GM19463 (cell line): ENCODE data around the gene SGK1.
"Not testable (repeated sequence)": the region's sequence is repeated elsewhere in the genome, so short reads cannot be mapped to it uniquely, and the experiment has no call there.

Source experiments
- ATAC-seq: cut with Tn5 transposase; IDR thresholded peaks from one replicate; pipeline ENCODE4 v1.9.1; 2021; ENCODE audit warnings: mild to moderate bottlenecking, moderate library complexity; ENCODE audit not compliant: unreplicated experiment

Gene SGK1

DNA sequence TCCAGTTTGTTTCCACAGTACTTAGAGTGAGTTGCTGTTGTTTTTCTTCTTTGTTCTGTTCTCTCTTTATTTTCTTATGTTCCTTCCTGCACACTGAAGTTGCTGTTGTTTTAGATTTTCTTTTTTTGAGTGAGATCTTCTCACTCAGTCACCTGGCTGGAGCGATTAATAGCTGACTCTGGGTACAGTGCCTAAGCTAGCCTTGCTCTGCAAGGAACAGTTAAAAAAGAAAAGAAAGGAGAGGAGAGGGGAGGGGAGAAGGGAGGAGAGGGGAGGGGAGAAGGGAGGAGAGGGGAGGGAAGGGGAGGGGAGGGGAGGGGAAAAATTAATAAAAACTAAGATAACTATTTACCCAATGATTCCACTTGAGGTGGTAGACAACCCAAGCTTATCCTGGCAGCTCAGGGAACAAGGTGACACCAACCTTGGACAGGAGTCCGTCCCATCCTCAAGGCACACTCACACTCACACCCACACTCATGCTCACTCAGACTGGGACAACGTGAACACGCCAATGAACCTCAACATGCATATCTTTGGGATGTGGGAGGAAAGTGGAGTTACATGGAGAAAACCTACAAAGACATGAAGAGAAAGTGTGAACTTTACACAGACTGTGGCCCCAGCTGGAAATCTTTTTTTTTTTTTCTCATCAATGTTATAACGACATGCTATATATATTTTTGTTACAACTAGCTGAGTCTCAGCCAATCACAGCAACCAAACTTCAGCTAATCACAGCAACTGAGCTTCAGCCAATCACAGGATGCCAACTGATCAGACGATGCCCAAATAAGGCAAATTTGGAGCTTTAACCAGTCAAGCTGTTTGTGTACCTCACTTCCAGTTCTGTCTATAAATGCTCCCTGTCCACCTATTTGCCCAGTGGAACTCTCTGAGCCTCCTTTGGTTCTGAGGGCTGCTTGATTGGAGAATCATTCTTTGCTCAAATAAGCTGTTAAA lies 124.1 kb downstream of the SGK1 start:
- ATAC-seq, result no peak

DNA sequence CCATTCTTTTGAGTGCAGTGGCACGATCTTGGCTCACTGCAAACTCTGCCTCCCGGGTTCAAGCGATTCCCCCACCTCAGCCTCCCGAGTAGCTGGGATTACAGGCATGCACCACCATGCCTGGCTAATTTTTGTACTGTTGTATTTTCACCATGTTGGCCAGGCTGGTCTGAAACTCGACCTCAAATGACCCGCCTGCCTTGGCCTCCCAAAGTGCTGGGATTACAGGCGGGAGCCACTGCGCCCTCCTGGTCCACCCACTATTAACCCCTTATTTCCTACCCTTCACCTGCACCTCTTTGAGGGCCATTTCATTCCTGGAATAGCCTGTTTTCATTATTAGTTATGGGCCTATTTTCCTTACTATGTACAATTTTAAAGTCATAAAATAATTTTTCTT lies 125.3 kb downstream of the SGK1 start:
- not testable (repeated sequence) for ATAC-seq

DNA sequence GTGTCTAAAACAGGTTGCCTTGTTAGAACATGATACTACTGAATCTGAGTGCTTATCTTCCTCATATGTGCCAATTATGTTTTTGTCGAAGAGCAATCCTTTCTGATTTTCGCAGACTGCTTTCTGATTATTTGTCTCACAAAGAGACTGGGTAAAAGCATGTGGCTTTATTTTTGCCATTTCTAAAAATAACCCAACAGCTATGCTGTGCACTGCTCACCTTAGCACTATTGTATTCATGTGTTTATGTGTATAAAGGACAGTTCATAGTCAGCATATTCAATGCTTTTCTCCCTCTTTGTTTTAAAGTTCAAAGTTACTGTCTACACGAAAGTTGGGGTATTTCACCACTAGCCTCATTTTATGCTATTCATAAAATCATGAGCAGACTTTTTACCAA lies 127.0 kb downstream of the SGK1 start:
- no peak for ATAC-seq

DNA sequence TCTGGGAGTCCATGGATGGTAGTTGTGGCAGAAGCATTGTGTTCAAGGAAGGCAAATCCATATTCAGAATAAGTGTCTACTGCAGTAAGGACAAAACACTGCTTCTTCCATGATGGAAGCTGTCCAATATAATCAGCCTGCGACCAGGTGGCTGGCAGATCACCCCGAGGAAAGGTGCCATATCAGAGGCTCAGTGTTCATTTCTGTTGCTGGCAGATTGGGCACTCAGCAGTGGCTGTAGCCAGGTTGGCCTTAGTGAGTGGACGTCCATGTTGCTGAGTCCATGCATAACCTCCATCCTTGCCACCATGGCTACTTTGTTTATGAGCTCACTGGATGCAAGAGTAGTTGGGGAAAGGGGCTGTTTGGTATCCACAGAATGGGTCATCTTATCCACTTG lies 130.2 kb downstream of the SGK1 start:
- no peak for ATAC-seq

DNA sequence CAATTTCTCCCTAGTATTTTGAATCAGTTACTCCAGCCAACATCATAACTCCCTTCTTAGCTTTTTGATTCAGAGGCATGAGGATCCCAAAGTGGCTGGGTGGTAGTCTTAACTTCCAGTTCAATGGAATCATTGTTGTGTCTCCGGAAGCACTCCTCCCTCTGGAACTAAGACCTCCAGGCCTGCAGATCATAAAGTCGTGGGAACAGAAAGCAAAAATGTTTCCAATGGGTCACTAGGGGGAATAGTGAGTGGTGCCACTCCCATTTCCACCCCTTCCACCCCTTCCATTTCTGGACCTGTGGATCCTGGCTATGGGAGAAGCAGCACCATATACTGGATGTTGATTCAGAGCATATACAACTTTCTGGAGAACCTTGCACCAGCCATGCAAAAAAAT lies 130.8 kb downstream of the SGK1 start:
- no peak for ATAC-seq

DNA sequence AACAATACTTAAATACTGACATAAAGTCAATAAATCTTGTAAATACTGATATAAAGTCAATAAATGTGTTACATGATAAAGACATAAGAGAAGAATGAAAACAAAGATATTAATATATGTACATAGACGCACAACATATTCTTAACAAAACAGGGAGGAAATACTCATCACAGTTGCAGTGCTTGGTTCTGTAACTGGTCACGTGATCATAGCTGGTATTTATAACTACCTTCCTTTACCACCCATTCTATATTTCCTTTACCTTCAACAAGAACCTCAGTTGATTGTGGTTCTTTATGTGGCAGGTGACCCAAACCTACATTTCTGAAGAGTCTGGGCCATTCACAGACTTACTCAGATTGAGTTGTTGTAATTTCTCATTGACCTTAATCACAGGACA lies 131.6 kb downstream of the SGK1 start:
- no peak for ATAC-seq

DNA sequence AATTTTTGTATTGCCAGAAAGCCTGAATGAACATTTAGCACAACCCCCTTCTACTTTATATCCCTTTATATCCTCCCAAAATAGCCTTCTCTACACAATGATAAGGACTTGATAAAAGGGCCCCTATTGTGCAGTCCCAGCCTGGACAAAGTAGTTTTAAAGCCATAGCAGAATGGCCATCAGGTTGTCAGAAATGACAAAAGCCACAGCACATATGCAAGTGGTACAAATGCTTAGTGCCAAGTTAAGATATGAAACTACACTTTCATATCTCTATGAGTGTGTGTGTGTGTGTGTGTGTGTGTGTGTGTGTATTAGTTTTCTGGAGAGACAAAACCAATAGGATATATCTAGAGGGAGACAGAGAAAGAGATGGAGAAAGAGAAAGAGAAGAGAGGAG lies 132.6 kb downstream of the SGK1 start:
- no peak for ATAC-seq

DNA sequence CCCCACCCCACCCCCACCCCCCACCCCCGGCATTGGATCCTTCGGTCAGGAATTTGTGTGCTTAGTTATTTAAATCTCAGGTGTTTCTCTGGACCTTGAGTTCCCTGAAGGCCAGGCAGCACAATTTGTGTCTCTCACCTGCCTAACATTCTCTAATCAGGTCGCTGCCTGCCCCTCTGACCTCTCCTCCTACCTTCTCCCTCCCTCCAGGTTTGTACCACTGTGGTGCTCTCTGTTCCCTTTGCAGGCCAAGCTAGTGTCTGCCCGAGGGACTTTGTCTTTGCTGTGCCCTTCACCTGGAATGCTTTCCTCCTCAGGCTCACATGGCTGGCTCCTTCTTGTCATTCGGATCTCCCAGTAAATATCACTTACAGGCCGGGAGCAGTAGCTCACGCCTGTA lies 134.1 kb downstream of the SGK1 start:
- no peak for ATAC-seq

DNA sequence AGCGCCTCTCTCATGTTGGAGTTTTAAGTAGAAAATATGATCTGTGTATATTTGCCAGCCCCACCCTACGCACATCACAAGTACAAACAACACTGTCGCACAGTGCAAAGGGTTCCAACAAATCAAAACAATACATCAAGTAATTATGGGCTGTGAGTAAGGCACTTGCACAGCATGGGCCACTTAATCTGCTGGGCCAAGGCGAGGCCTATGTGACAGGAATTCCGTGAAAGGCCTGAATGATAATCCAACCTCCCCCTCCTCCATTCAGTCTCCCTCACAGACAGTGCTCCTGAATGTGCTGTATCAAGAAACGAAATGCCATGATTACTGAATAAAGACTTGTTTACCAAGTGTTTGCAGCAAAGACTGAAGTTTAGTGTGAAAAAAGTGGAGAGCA lies 135.4 kb downstream of the SGK1 start:
- no peak for ATAC-seq

DNA sequence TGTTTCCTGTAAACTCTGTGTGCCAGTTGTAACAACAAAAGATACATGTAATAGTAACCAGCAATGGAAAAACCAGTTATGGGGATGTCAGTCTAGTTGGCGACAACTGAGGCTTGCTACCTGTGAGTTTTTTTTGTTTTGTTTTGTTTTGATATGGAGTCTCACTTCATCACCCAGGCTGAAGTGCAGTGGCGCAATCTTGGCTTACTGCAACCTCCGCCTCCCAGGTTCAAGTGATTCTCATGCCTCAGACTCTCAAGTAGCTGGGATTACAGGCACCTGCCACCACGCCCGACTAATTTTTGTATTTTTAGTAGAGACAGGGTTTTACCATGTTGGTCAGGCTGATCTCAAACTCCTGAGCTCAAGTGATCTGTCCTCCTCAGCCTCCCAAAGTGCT lies 136.2 kb downstream of the SGK1 start:
- not testable (repeated sequence) for ATAC-seq

DNA sequence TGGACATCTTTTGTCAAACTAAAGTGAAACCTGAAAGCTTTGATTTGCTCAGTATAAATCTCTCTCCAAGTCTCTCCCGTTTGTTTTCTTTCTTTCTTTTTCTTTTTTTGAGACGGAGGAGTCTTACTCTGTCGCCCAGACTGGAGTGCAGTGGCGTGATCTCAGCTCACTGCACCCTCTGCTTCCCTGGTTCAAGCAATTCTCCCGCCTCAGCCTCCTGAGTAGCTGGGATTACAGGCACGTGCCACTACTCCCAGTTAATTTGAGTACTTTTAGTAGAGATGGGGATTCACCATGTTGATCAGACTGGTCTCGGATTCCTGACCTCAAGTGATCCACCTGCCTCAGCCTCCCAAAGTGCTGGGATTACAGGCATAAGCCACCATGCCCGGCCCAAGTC lies 136.7 kb downstream of the SGK1 start:
- ATAC-seq, result not testable (repeated sequence)

DNA sequence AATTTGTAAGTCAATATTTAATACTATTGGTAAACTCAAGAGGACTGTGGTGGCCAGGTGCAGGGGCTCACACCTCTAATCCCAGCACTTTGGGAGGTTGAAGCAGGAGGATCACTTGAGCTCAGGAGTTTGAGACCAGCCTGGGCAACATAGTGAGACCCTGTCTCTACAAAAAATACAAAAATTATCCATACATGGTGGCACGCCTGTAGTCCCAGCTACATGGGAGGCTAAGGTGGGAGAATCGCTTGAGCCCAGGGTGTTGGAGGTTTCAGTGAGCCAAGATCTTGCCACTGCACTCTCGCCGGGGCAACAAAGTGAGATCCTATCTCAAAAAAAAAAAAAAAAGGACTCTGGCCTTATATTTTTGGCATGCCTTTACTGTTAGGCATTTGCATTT lies 137.4 kb downstream of the SGK1 start:
- not testable (repeated sequence) for ATAC-seq

DNA sequence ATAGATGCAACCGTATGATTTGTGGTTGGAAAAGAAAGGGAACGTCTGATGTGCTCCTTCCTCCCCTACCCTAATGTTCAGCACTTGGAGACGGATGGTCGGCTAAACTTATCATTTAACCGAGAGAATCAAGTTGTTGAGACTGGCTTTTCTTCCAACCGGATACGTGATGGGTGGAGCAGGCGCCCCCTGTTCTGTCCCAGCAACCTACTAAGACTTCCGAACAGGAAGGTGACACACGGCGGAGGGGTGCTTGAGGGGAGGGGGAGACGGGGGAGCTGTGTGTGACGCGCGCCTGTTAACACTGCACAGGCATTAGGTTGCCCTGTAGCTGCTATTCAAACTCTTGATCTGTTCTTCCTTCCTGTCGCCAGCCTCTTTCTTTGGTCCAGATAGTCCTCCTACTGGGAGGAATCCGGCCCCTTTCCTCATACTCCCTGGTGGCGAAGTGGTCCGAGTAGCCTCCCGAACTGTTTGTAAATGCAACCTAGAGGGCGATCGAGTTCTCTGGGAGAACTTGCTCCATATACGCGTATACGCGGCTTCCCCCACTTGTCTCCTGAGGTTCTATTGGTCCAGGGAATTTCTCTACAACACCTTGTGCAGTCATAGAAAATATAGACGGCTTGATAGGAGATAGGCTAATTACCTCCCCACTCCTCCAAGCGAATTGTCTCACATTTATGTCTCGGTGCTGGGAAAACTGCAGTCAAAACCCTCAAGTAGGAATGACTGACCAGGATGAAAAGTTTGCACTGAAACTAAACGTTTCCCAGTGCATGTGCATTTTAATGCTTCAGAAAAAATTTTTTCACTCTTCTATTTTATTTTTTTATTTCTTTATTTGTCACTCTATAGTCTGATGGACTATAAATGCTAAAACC lies 139.5 kb downstream of the SGK1 start:
- peak; percentile 23 for ATAC-seq

DNA sequence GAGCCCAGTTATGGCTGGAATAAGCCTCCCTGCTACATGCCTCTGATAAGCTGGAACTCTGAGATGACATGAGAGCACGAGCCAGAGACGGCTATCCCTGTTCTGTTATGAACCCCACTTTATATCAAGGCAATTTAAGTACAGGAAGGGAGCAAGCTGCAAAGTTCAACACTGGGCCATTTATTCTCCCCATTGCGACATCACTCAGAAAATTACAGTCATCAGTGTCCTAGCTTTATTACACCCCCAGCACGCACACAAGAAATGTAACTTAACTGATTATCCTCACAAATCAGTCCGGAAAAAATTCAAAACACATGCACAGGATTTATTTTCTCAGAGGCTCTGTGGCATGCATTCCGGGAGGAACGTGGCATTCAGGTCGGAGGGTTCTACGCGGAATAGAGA lies 140.2 kb downstream of the SGK1 start:
- ATAC-seq, result no peak

DNA sequence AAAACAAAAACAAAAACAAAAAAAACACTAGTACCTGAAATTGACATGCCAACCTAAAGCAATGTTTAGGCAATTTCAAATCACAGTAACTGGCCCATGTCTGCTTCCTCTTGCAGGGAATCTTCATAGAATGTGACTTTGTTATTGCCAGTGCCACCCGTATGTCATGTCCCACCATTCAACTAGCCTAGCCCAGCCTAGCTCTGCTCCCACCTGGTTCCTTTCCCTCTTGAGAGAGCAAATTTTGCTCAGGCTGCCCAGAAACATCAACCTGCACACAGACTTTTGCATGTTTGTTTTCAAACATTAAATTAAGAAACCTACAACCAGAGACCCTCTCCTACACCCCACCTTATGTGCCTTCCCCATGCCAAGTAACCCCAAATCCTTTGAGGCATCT lies 140.7 kb downstream of the SGK1 start:
- no peak for ATAC-seq

DNA sequence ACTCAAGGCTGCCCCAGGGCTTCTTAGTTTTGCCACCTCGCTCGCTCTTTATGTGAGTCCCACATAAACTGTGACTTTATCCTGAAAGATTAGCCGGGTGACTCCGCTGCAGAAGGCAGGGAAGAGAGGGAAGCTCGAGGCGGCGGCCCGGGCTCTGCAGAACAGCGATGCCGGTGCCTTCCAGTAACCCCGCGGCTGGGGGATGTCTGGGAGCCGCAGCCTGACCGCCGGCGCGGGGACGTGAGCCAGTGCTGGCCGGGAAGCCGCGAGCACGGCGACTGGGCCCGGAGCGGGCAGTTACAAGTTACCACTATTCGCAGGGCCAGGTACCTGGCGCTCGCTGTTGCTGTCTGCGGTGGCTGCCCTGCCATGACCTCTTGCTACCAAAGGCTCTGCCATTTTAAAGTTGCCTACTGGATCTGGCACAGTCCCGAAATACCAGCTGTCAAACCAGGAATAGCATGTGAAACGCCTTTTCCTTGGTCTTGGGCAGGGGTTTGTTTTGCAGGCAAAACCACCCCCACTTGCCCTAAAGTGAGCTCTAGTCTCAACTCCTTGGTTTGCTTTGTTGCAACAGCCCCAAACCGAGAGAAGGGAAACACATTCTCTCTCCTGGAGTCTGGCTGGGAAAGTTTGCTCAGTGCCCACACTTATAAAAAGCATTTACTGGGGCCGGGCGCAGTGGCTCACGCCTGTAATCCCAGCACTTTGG lies 141.5 kb downstream of the SGK1 start:
- no peak for ATAC-seq

DNA sequence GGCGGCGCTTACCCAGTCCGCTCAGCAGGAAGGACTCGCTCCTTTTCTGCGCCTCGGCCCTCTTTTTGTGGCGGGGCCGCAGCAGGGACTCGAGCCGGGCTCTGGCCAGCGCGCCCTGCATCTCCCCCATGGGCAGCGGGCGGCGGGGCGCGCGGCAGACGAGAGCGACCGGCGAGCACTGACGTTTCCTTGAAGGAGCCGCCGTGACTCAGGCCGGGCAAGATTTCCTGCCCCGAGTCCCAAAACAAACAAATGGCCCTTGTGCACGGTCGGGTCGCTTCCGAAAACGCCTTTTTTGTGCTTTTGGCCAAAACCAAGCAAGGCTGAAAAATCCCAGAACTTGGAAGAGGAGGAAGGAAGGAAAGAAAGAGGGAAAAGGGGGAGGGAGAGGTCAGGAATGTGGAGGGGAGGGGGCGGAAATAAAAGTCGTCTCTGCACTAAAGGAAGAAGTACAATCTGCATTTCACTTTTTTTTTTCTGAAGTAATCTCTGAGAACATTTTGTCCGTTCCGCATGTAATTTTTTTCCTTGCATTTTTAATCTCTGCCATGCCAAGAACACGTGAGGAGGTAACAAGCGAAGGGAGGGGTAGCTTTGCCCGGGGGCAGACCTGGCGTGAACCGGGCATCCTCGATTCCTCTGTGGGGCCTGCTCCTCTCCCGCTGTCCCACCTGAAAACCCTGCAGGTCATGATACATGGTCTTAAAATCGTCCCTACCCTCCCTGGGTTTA lies 142.2 kb downstream of the SGK1 start:
- peak; percentile 14 for ATAC-seq

DNA sequence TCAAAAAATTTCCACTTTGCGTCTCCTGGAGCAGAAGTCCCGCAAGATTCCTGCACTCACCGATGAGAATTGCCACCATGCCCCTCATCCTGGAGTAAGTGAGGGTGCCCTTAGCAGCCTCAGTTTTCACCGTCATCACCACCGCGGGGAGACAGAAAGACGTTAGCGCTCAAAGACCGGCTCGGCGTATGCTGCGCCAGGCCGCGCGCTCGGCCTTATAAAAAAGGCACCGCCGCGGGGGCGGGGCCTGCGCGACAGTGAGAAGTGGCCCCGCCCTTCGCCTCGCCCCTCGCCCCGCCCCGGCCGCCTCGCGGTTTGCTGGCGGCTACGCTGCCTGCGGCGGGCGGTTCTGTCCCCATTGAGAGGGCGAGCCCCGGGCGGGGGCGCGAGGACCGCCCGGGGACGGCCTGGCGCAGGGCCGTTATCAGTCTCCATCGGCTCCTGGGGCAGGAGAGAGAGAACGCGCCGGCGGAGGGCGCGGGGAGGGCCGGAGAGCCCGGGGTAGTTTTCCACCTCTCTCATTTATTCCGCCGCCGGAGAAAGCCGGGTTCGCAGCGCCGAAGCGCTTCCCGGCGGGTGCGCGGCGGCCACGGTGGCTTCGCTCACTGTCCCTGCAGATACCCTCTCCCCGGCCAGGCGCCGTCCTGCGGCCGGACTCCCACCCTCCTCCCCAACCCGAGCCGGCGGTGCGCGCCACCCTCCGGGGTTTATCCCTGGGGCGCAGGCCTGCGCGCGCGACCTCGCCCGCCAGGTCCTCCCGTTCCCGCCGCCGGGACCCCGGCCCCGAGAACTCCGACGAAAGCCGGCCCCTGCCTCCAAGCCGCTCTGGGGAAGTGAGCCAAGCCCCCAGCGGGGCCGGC lies 143.0 kb downstream of the SGK1 start:
- ATAC-seq, result peak; percentile 79

DNA sequence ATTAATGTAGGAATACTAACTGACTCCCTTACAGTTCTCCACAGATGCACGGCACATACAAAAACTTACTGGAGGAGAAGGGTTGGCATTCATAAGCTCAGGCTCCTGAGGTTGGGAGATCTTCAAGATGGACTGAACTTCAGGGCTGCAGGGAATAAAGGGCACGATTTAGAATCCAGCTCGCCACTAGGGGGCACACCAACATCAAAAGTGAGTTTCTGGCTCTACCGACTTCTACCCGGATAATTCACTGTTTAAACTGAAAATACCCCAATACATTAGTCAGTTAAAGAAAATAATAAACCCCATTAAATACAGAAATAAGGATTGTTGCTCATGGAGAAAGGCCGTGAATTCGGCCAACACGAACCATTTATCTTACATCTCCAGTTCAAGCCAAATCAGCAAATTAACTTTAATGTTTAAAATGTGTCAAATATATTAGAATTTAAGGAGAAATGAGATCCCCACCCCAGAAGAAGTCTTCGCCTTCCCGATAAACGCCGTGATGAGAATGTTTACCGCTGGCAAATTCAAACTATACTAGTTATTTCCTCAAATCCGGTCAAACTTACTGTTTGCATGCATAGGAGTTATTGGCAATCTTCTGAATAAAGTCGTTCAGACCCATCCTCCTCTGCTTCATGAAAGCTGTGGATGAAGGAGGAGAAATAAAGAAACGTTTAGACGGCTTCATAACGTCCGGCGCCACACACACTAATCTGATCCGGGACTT lies 143.8 kb downstream of the SGK1 start:
- no peak for ATAC-seq
